BJ (cell line): Measurements from ENCODE around the gene PIGH. TPM values are rescaled to one million over a fixed set of nuclear protein-coding genes. Genes with fewer than 3 reads are reported as not detected.

Experiments used
- CTCF ChIA-PET: fragments of 350-600 bp; formaldehyde crosslinking; extraction: SDS; loops from one replicate; lab custom pipeline; 2021; ENCODE audit warnings: antibody characterized with exemption, inconsistent platforms; lab: Yijun Ruan, JAX
- POLR2A ChIA-PET: fragments of 300-600 bp; sonication (Branson Sonifier 250); formaldehyde crosslinking; extraction: SDS; loops from one replicate; lab custom pipeline; 2021; ENCODE audit warnings: antibody characterized with exemption; lab: Charles Lee
- DNase-seq: peaks from one replicate; pipeline ENCODE4 v3.0.0-alpha.2; 2011; ENCODE audit warnings: low read depth
- H3K27me3 ChIP-seq: 2 replicates; pipeline ENCODE4 v1.6.0; 2011; ENCODE audit warnings: low read length; ENCODE audit not compliant: control insufficient read depth, insufficient read depth
- H3K36me3 ChIP-seq: 2 replicates; pipeline ENCODE4 v1.5.1; 2011; ENCODE audit warnings: low read length; ENCODE audit not compliant: control insufficient read depth, insufficient read depth
- H3K4me3 ChIP-seq: 2 replicates; pipeline ENCODE4 v1.5.1; 2011; ENCODE audit warnings: low read depth, mild to moderate bottlenecking, control low read depth, low read length
- polyA plus RNA-seq: library from polyadenylated mRNA; depleted of rRNA; stranded (reverse); fragments of >200 nt; gene quantifications from 2 replicates; pipeline ENCODE4 v1.2.3, GENCODE V29; 2011
- TF ChIP-seq, protein P1 (sequence below): IDR thresholded peaks from 2 replicates; pipeline ENCODE4 v1.5.1; 2011; ENCODE audit warnings: low read depth, mild to moderate bottlenecking, control low read depth, inconsistent platforms, low read length, moderate library complexity; ENCODE audit not compliant: insufficient read depth

PIGH gene
- polyA plus RNA-seq, 1 experiment, result 19.0 TPM

DNA sequence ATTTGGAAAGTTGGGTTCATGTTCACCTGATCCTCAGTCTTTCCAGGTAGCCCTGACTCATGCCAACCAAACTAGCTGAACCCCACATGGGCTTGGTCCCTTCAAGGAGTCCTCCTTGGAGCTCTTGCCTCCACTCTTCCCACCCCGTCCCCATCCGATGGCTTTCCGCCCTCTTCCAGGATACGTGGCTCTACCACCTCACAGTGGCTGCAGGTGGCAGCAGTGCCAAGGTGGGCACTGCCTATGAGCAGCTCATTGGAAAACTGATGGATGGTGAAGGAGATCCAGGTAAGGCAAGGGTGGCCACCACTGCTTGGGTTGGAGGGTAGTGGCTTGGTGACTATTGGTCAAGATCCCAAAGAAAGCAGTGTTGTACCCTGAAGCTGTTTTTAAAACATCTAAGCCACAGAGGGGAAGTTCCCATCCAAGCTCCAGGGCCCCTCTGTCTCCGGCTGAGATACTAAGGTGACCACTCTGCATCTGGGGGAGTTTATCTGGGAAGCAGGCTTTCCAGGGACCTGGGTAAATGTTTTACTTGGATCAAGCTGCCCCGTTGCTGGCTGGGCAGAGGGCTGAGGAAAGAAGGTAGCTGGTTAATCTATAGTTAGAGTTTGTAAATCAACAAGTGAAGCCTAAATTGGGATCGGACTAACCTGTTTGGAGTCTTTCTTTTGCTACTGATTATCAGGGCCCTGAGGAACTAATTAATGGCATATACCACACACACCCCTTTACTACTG lies 23.7 kb downstream of the PIGH start:
- POLR2A ChIA-PET, result no interaction called here
- Histone ChIP-seq H3K27me3 (no peaks in the 10 kb centered on the region; the same call in 1 of the 2 replicates), H3K36me3 (no peaks in the 10 kb centered on the region), H3K4me3 (no peak overlapping the region)
- no peak for DNase-seq
- CTCF ChIA-PET, result interaction anchor here (1.0 to 1.7 kb wide), 3 partner anchors 8 to 150 kb away, joined by 3 to 20 read pairs (median 7); no protein-coding TSS in a partner anchor
- TF ChIP-seq, protein P1, sequence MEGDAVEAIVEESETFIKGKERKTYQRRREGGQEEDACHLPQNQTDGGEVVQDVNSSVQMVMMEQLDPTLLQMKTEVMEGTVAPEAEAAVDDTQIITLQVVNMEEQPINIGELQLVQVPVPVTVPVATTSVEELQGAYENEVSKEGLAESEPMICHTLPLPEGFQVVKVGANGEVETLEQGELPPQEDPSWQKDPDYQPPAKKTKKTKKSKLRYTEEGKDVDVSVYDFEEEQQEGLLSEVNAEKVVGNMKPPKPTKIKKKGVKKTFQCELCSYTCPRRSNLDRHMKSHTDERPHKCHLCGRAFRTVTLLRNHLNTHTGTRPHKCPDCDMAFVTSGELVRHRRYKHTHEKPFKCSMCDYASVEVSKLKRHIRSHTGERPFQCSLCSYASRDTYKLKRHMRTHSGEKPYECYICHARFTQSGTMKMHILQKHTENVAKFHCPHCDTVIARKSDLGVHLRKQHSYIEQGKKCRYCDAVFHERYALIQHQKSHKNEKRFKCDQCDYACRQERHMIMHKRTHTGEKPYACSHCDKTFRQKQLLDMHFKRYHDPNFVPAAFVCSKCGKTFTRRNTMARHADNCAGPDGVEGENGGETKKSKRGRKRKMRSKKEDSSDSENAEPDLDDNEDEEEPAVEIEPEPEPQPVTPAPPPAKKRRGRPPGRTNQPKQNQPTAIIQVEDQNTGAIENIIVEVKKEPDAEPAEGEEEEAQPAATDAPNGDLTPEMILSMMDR, result no peak

DNA sequence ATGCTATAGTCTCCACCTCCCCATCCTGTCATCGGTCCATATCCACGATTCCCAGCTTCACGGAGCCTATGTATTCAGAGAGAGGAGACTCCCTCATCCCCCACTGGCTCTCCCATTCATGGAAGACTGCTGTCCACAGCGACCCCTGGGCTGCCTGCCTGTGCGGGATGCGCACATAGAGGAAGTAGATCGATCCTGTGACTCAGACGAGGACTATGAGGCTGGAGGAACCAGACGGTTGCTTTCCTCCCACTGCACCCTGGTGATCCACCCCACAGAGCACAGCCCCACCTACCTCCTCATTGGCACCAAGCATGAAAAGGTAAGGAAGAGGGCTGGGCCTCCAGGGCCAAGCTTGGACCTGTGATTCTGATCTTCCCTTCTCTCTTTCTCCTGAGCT lies 24.4 kb downstream of the PIGH start:
- Histone ChIP-seq H3K4me3 (no peak overlapping the region), H3K36me3 (no peaks in the 10 kb centered on the region), H3K27me3 (no peaks in the 10 kb centered on the region; the same call in 1 of the 2 replicates)
- ChIA-PET CTCF (interaction anchor here (1.0 to 1.7 kb wide), 3 partner anchors 8 to 149 kb away, joined by 3 to 20 read pairs (median 7); no protein-coding TSS in a partner anchor), POLR2A (no interaction called here)
- TF ChIP-seq, protein P1, result no peak
- no peak for DNase-seq

- TF ChIP-seq, protein P1, result no peak
- DNase-seq, result no peak
- no peak overlapping the region for H3K4me3 ChIP-seq
- ChIA-PET POLR2A (no interaction called here), CTCF (interaction anchor here (0.9 to 1.8 kb wide), 2 partner anchors 48 to 147 kb away, joined by 4 read pairs; no protein-coding TSS in a partner anchor)
- H3K27me3 ChIP-seq, result no peaks in the 10 kb centered on the region; the same call in 1 of the 2 replicates
- no peaks in the 10 kb centered on the region for H3K36me3 ChIP-seq
Measured at GRCh38 chr14:67574806-67575205, 25.3 kb downstream of the PIGH start.

DNA sequence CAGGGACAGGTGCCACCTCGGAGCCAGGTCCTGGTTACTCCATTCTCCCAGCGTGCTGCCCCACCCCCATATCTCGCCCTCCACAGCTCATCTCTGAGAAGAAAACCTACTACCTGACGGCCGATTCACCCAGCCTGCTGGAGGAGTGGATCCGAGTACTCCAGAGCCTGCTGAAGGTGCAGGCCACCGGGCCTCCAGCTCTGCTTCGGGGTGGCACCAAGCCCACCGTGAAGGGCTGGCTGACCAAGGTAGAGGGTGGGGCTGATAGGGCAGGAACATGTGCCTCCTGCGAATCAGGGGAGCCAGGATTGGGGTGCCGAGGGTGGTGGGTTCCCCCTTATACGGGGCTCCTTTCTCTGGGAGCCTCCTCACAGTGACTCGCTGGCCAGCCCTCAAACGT lies 25.9 kb downstream of the PIGH start:
- ChIA-PET POLR2A (no interaction called here), CTCF (interaction anchor here (0.9 to 12.7 kb wide), 3 partner anchors 48 to 146 kb away, joined by 4 to 280 read pairs (median 4); no protein-coding TSS in a partner anchor)
- TF ChIP-seq, protein P1, result no peak
- DNase-seq, result no peak
- no peaks in the 10 kb centered on the region; the same call in 1 of the 2 replicates for H3K27me3 ChIP-seq
- H3K4me3 ChIP-seq, result no peak overlapping the region
- no peaks in the 10 kb centered on the region for H3K36me3 ChIP-seq

DNA sequence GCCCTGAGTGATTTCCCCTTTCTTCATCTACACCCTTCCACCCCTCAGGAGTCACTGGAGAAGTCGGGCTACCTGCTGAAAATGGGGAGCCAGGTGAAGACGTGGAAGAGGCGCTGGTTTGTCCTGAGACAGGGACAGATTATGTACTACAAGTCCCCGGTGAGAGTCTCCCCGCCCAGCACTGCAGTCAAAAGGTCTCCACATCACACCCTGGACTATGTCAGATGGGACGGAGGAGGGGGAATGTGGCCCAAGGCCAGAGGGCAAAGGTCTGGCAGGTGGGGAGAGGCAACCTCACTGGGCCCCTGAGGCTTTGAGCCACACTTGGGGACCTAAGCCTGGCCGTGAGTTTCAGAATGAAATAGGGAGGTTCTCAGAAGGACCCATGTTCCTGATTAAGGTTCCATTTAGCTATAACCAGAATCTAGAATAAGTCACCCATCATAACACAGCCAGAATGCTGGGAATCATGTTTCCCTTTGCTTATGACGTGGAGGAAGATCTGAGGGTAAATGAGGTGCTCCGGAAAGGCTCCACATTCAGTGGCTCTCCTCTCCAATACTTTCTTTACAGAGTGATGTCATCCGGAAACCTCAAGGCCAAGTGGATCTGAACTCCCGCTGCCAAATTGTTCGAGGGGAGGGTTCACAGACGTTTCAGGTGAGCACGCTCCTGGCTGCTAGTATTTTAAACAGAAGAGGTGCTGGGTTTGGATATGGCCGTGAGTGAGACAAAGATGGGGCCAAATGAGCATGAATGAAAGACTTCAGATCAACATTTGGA lies 26.6 kb downstream of the PIGH start:
- TF ChIP-seq, protein P1, result no peak
- no peak for DNase-seq
- POLR2A ChIA-PET, result no interaction called here
- CTCF ChIA-PET, result interaction anchor here (1.8 to 12.7 kb wide), 6 partner anchors 9 to 145 kb away, joined by 4 to 280 read pairs (median 58); no protein-coding TSS in a partner anchor
- Histone ChIP-seq H3K27me3 (no peaks in the 10 kb centered on the region; the same call in 1 of the 2 replicates), H3K4me3 (no peak overlapping the region), H3K36me3 (no peaks in the 10 kb centered on the region)
